Measurements from ENCODE around the gene RTN4RL1. TPM values are rescaled to one million over a fixed set of nuclear protein-coding genes. Genes with fewer than 3 reads are reported as not detected.

The RTN4RL1 gene
- total and polyA plus RNA-seq, 2 of the 4 experiments (the other 2 are of a cell fraction): under 0.01 to 0.03 TPM

- intact Hi-C loops (cut with micrococcal nuclease): loop anchor here (1.0 kb wide), 2 partner anchors 117 to 373 kb away; no protein-coding TSS in a partner anchor
These were observed 116.3 kb downstream of the RTN4RL1 start for GRCh38 chr17:1908699-1909309.

More at GRCh38 chr17:1908699-1909309, 116.3 kb downstream of the RTN4RL1 start:
- DNase-seq (peak; percentile 73), ATAC-seq (ENCODE audit: low read depth) (peak; percentile 97)
- Histone ChIP-seq H3K9ac (ENCODE audit: low read depth, low read length) (no peak overlapping the region), H3K18ac (ENCODE audit: low read depth, low read length) (no peak overlapping the region), H2AK5ac (ENCODE audit: low read depth, low read length) (no peak overlapping the region), H3K14ac (replicated peaks; ENCODE audit: low read depth, low read length) (no peak overlapping the region), H2BK20ac (ENCODE audit: low read depth, low read length) (no peak overlapping the region), H4K5ac (ENCODE audit: low read depth, low read length) (no peak overlapping the region), H3K23ac (ENCODE audit: low read depth, low read length) (no peak overlapping the region), H3K4ac (ENCODE audit: low read depth, low read length) (no peak overlapping the region), H2AK9ac (replicated peaks; ENCODE audit: low read depth, low read length, poor library complexity) (no peak overlapping the region), H4K8ac (ENCODE audit: low read depth in 2 of 2, low read length in 2 of 2) (no peak overlapping the region), H3K36me3 (ENCODE audit: control insufficient read depth, insufficient read depth, low read length) (no peaks in the 10 kb centered on the region), H3K4me1 (ENCODE audit: control insufficient read depth, insufficient read depth, low read length) (no peaks in the 10 kb centered on the region; the same call in 1 of the 2 replicates), H4K91ac (ENCODE audit: insufficient read depth, low read depth, low read length) (no peak overlapping the region), H3K4me3 (ENCODE audit: insufficient read depth, low read depth, low read length) (no peak overlapping the region), H3K27me3 (ENCODE audit: control insufficient read depth, insufficient read depth, low read length) (peaks cover 72% of the 10 kb centered on the region), H3K9me1 (ENCODE audit: insufficient read depth, low read length) (no peaks in the 10 kb centered on the region), H2BK5ac (ENCODE audit: low read depth, low read length, poor library complexity, severe bottlenecking) (no peak overlapping the region), H3K27ac (ENCODE audit: insufficient read depth, low read length) (no peak overlapping the region), H2BK15ac (ENCODE audit: low read depth, low read length) (no peak overlapping the region), H2BK120ac (ENCODE audit: low read depth, low read length) (no peak overlapping the region), H2AFZ (replicated peaks; ENCODE audit: low read length, poor library complexity) (peak overlapping the region; percentile 73), H3K9me3 (ENCODE audit: control insufficient read depth, insufficient read depth, low read length) (no peaks in the 10 kb centered on the region), H3K4me2 (ENCODE audit: low read depth, low read length) (peak overlapping the region; percentile 53; the same call in 1 of the 2 replicates), H3K56ac (ENCODE audit: extremely low read depth, insufficient read depth, low read length) (no peak overlapping the region), H3K79me1 (ENCODE audit: low read depth in 1 of 2, low read length in 2 of 2) (no peaks in the 10 kb centered on the region), H4K20me1 (ENCODE audit: insufficient read depth, low read length) (no peaks in the 10 kb centered on the region)
- 1% methylated on average over 12 of the region's 22 CpGs; no CpG with 5 or more reads in 1 of the 2 experiments for WGBS, 2 experiments (ENCODE audit: extremely low coverage in 2 of 2, insufficient read length in 1 of 2)
- ChIA-PET CTCF (interaction anchor here (0.5 to 1.1 kb wide), 10 partner anchors 16 to 394 kb away, joined by 3 to 18 read pairs (median 4); partner anchors contain the start of genes HIC1 and RTN4RL1), POLR2A (ENCODE audit: unreplicated experiment) (no interaction called here)
- BruUV-seq (replicated peaks): no TSS peak
- in situ Hi-C loops (cut with MboI; ENCODE audit: low sequenced_read_pairs) (loop anchor here (10.0 kb wide), 1 partner anchor 376 kb away; no protein-coding TSS in a partner anchor), dilution Hi-C loops (cut with HindIII; ENCODE audit: low sequenced_read_pairs, unreplicated experiment) (no loop called here)
- no peak for TF ChIP-seq BHLHE40 (IDR thresholded peaks at IDR 0.05; ENCODE audit: low read depth, low read length)
- peak; percentile 87 for TF ChIP-seq SMC3 (IDR thresholded peaks at IDR 0.05; ENCODE audit: low read depth, low read length)
- peak; percentile 86 for TF ChIP-seq RAD21 (IDR thresholded peaks at IDR 0.05; ENCODE audit: low read length)
- TF ChIP-seq CTCF (conservative IDR thresholded peaks at IDR 0.05; ENCODE audit: low read depth, low read length): peak; percentile 83
